NB4 (cell line): Measurements from ENCODE around the gene IRX6.

Source experiments
- MYC ChIP-seq: IDR thresholded peaks from 2 replicates; pipeline ENCODE4 v1.6.1; 2011; ENCODE audit warnings: low read depth, low read length
- POLR2A ChIP-seq: IDR thresholded peaks from 2 replicates; pipeline ENCODE4 v1.6.1; 2011; ENCODE audit warnings: mild to moderate bottlenecking; ENCODE audit not compliant: insufficient read length; ENCODE audit errors: extremely low read depth
- TF ChIP-seq, protein P1 (sequence below): IDR thresholded peaks from one replicate; pipeline ENCODE4 v1.5.1; 2012; ENCODE audit warnings: low read depth, low read length

DNA sequence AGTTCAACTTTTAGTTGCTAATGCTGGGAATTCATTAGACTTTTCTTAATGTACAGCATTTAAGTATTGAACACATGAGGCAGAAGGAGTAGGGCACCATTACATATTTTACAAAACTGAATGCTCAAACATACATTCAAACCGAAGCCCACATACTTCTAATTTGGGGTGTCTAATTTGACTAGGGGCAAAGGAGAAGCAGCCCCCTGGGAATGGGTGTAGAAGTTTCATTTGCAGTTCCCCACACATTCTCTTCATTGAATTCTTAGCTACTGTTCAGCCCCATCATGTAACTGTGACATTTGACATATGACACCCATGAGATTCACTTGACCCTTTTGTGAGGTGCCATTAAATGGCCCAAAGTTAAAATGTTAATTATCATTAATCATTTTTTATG lies 16.4 kb downstream of the IRX6 start:
- TF ChIP-seq, protein P1, sequence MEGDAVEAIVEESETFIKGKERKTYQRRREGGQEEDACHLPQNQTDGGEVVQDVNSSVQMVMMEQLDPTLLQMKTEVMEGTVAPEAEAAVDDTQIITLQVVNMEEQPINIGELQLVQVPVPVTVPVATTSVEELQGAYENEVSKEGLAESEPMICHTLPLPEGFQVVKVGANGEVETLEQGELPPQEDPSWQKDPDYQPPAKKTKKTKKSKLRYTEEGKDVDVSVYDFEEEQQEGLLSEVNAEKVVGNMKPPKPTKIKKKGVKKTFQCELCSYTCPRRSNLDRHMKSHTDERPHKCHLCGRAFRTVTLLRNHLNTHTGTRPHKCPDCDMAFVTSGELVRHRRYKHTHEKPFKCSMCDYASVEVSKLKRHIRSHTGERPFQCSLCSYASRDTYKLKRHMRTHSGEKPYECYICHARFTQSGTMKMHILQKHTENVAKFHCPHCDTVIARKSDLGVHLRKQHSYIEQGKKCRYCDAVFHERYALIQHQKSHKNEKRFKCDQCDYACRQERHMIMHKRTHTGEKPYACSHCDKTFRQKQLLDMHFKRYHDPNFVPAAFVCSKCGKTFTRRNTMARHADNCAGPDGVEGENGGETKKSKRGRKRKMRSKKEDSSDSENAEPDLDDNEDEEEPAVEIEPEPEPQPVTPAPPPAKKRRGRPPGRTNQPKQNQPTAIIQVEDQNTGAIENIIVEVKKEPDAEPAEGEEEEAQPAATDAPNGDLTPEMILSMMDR = no peak
- TF ChIP-seq MYC (no peak), POLR2A (no peak)
